Eye (tissue), 1 donor: Measurements from ENCODE around the gene VPS37B.

Experiments used
- DNase-seq: peaks from one replicate; pipeline ENCODE4 v3.0.0-alpha.2; 2015

The VPS37B gene

GRCh38 chr12:122865268-122866231 lies 30.4 kb downstream of the VPS37B start:
- DNase-seq, result no peak

- DNase-seq, result no peak
Measured at GRCh38 chr12:122864894-122865253, 31.1 kb downstream of the VPS37B start.

- DNase-seq, result no peak
Measured at GRCh38 chr12:122862872-122863701, 32.8 kb downstream of the VPS37B start.

- DNase-seq, result no peak
Measured at GRCh38 chr12:122862110-122862634, 33.8 kb downstream of the VPS37B start.

GRCh38 chr12:122861587-122861970 lies 34.3 kb downstream of the VPS37B start:
- no peak for DNase-seq

GRCh38 chr12:122860854-122861586 lies 34.9 kb downstream of the VPS37B start:
- no peak for DNase-seq

GRCh38 chr12:122860040-122860853 lies 35.7 kb downstream of the VPS37B start:
- DNase-seq, result peak; percentile 93

- no peak for DNase-seq
Measured at GRCh38 chr12:122859303-122860039, 36.5 kb downstream of the VPS37B start.

GRCh38 chr12:122858591-122859302 lies 37.2 kb downstream of the VPS37B start:
- DNase-seq, result no peak

- DNase-seq, result no peak
Measured at GRCh38 chr12:122858171-122858570, 37.8 kb downstream of the VPS37B start.

- no peak for DNase-seq
Measured at GRCh38 chr12:122856999-122857671, 38.8 kb downstream of the VPS37B start.

- DNase-seq, result no peak
Measured at GRCh38 chr12:122855928-122856831, 39.7 kb downstream of the VPS37B start.

- no peak for DNase-seq
Measured at GRCh38 chr12:122855071-122855829, 40.7 kb downstream of the VPS37B start.

- DNase-seq, result no peak
Measured at GRCh38 chr12:122854554-122854953, 41.4 kb downstream of the VPS37B start.

GRCh38 chr12:122853582-122854245 lies 42.2 kb downstream of the VPS37B start:
- DNase-seq, result no peak

- DNase-seq, result no peak
Measured at GRCh38 chr12:122852336-122853275, 43.3 kb downstream of the VPS37B start.
